Activated CD8-positive, alpha-beta memory T cell treated with anti-CD3 and anti-CD28 coated beads for 1 hour (primary cell): ENCODE measurements around the gene NRIP1.

Experiments used
- DNase-seq, 2 donors: peaks; one replicate each; pipeline ENCODE4 v3.0.0-alpha.2; 2020; ENCODE audit warnings: low read depth in 1 of 2; ENCODE audit errors: extremely low read depth in 1 of 2

Gene NRIP1

DNA sequence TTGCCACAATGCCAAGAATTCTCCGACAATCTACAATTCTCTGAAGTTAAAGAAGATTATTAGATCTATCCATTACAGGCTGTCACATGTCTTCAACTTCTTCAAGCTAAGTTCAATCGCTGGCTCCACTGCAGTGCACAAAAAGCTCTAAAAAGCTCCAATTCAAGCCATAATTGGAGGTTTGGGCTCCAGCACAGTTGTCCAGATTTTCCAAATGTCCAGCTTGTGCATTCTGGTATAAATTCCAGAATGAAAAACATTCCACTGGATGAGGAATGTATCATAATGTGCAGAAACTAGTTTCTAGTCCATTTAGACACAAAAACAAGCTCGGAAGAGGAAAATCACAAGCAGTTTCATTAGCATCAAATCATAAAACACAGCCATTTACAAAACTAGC, 138.6 kb downstream of the NRIP1 start:
- DNase-seq = no peak

DNA sequence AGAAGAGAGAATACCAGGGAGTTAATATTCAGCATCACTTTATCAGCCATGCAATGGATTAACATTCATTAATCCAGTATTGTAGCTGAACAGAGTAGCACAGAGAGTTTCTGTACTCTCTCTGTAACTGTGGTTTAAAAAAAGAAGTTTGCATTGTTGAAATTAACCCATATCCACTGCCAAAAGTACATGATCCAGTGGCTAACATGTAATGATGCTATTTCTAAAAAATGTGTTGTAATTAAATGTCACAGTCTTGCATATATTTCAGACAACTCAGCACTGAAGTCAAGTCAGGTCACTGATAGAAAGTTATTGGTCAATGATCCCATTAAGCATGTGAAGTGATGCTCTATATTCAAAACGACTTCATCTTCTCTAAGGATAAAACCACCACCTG, 141.3 kb downstream of the NRIP1 start:
- DNase-seq = no peak

DNA sequence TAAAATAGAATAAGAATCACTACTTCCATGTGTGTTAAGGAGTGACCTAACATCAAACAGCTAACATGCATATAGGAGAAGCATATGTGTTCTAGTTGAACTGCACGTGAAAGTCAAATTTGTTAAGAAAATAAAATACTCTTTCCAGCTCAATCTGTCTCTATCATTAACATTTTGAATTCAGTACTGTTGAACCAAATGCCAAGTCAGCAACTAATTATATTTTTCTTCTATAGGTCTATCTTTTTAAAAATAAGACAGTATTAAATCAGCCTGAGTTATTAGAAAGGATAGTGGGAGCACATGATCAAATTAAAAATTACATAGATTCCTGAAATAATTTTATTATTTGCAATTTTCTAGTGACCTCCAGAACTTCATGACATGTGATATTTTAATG, 141.8 kb downstream of the NRIP1 start:
- no peak for DNase-seq

DNA sequence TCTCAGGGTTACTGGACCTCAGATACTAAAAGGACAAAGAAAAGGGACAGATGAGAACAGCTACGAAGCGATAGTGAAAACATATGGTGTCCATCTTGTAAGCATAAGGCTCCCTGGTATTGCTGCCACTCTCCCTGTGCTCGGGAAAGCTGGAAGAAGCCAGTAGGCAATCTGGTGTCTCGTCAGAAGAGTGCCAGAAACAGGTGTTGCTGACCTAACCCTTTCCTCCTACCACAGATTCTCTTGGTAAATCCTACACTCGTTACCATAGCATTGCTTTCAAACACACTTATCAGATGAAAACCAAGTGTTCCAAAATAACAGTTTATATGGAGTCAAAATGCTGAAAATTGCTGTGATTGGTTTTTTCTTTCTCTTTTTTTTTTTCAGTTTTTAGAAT, 146.3 kb downstream of the NRIP1 start:
- no peak for DNase-seq

DNA sequence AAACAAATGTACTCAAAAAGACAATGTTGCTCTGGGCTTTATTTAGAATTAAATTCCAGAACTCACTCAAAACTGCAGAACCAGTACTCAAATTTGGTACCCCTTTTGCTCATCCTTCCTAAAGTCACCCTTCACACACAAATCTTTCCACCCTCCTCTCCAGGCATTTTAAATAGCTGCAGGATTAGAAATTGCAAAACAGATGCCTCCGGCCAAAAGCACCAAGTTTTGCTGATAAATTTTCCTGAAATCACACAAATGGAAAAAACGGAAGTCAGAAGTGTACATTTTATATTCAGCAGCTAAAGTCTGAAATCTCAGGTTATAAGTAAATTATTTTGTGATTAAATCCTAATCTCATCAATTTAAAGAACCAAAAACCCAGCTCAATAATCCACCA, 147.0 kb downstream of the NRIP1 start:
- DNase-seq = no peak

DNA sequence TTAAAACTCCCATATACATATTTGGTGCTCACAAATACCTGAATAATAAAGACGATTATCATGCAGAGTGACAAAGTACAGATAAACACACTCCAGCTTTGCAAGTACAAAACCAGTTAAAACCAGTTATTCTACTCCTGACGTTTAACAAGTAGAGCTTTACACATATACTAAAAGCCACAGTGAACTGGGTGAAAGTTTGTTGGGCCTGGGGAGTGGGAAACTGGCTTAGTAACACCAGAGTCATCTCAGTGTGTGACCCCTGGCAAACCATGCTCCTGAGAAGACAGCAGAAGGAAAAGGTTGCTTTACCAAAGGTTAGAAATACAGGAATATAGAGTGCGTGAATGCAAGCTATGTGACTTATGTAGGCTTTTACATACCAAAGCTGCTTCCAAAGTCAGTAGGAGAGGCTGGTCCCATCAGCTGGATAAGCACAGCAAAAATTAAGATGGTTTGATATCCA, 148.1 kb downstream of the NRIP1 start:
- no peak for DNase-seq

DNA sequence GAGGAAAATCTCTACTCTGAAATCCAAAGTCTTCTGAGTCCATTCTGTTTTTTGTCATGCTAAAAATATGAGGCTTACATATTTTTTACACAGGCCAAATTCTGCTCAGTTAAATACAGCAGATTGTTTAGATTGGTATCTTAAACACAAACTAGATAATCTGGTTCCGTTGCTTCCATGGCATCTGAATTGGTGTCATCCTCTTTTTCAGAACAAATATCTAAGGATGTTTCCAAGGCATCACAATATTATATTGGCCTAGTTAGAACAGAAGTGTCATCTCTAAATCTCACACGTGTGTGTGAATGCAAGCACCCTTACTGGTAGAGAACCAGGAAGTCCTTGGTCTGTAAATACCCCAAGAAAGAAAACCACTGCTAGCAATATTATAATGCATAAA, 151.2 kb downstream of the NRIP1 start:
- DNase-seq = no peak

DNA sequence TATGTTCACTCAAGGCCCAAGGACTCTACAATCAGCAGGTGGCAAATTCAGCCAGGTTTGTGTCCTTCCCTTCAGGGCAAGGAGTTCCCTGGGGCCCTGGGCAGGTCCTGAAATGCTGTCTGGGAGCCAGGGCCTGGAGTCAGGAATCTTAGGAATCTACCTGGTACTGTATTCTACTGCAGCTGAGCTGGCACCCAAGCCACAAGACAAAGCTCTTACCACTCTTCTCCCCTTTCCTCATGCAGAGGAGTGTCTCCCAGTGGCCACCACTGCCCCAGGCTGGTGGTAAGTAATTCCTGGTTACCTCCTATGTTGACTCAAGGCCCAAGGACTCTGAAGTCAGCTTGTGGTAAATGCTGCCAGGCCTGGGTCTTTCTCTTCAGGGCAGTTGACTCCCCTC, 153.4 kb downstream of the NRIP1 start:
- no peak for DNase-seq
